ENCODE data around the gene SPINT3. TPM values are rescaled to one million over a fixed set of nuclear protein-coding genes. Genes with fewer than 3 reads are reported as not detected.

SPINT3 gene
- total RNA-seq, 1 experiment from 2014 or later, result not detected

Other genes with a start within 250 kb of the SPINT3 start
- not detected in 2 replicates for gene RBPJL, start 208.8 kb downstream of the SPINT3 start, total RNA-seq (2014; rRNA removed; shearing (Covaris generic))
- not detected in 2 replicates for gene MATN4, start 207.3 kb downstream of the SPINT3 start, total RNA-seq (2014; rRNA removed; shearing (Covaris generic))
- gene SDC4, start 167.2 kb downstream of the SPINT3 start, total RNA-seq (2014; rRNA removed; shearing (Covaris generic)), result 88.3 and 88.4 TPM in 2 replicates
- gene SYS1, start 152.5 kb downstream of the SPINT3 start, total RNA-seq (2014; rRNA removed; shearing (Covaris generic)), result 15.4 and 20.8 TPM in 2 replicates
- gene TP53TG5, start 137.3 kb downstream of the SPINT3 start, total RNA-seq (2014; rRNA removed; shearing (Covaris generic)), result not detected in 2 replicates
- 2.7 and 3.8 TPM in 2 replicates for gene DBNDD2, start 107.3 kb downstream of the SPINT3 start, total RNA-seq (2014; rRNA removed; shearing (Covaris generic))
- 83.5 and 118 TPM in 2 replicates for gene PIGT, start 99.5 kb downstream of the SPINT3 start, total RNA-seq (2014; rRNA removed; shearing (Covaris generic))
- not detected in 2 replicates for gene WFDC2, start 45.9 kb downstream of the SPINT3 start, total RNA-seq (2014; rRNA removed; shearing (Covaris generic))
- not detected in 2 replicates for gene WFDC6, start 23.9 kb upstream of the SPINT3 start, total RNA-seq (2014; rRNA removed; shearing (Covaris generic))
- gene EPPIN, start 31.8 kb upstream of the SPINT3 start, total RNA-seq (2014; rRNA removed; shearing (Covaris generic)), result not detected in 2 replicates
- not detected in 2 replicates for gene WFDC8, start 63.7 kb upstream of the SPINT3 start, total RNA-seq (2014; rRNA removed; shearing (Covaris generic))
- not detected in 2 replicates for gene WFDC10A, start 114.1 kb upstream of the SPINT3 start, total RNA-seq (2014; rRNA removed; shearing (Covaris generic))
- not detected in 2 replicates for gene WFDC9, start 115.7 kb upstream of the SPINT3 start, total RNA-seq (2014; rRNA removed; shearing (Covaris generic))
- not detected in 2 replicates for gene WFDC11, start 154.6 kb upstream of the SPINT3 start, total RNA-seq (2014; rRNA removed; shearing (Covaris generic))
- not detected in 2 replicates for gene WFDC13, start 186.4 kb upstream of the SPINT3 start, total RNA-seq (2014; rRNA removed; shearing (Covaris generic))
- not detected in 2 replicates for gene WFDC10B, start 189.4 kb upstream of the SPINT3 start, total RNA-seq (2014; rRNA removed; shearing (Covaris generic))
- not detected in 2 replicates for gene SPINT4, start 206.7 kb upstream of the SPINT3 start, total RNA-seq (2014; rRNA removed; shearing (Covaris generic))

Measured in H4 (cell line).